ENCODE measurements around the gene CACNA1C. TPM values are rescaled to one million over a fixed set of nuclear protein-coding genes. Genes with fewer than 3 reads are reported as not detected.

The CACNA1C gene
- total and polyA plus RNA-seq, 2 of the 4 experiments (the other 2 are of a cell fraction), result 1.6 to 2.6 TPM

GRCh38 chr12:2489275-2489674 is 436.5 kb downstream of the CACNA1C start:
- POLR2A ChIA-PET (ENCODE audit: unreplicated experiment), result no interaction called here
- no peak overlapping the region for H2BK120ac ChIP-seq (ENCODE audit: low read depth, low read length)

More at GRCh38 chr12:2489275-2489674, 436.5 kb downstream of the CACNA1C start:
- Histone ChIP-seq H2AFZ (replicated peaks; ENCODE audit: low read length, poor library complexity) (no peak overlapping the region), H3K27me3 (ENCODE audit: control insufficient read depth, insufficient read depth, low read length) (peaks cover 24% of the 10 kb centered on the region), H3K9me1 (ENCODE audit: insufficient read depth, low read length) (no peaks in the 10 kb centered on the region; the same call in none of the 2 replicates), H3K36me3 (ENCODE audit: control insufficient read depth, insufficient read depth, low read length) (peaks cover 8% of the 10 kb centered on the region), H4K91ac (ENCODE audit: insufficient read depth, low read depth, low read length) (no peak overlapping the region), H3K27ac (ENCODE audit: insufficient read depth, low read length) (no peak overlapping the region), H4K8ac (ENCODE audit: low read depth in 2 of 2, low read length in 2 of 2) (no peak overlapping the region), H3K14ac (replicated peaks; ENCODE audit: low read depth, low read length) (no peak overlapping the region), H3K4me2 (ENCODE audit: low read depth, low read length) (no peak overlapping the region), H2AK9ac (replicated peaks; ENCODE audit: low read depth, low read length, poor library complexity) (no peak overlapping the region), H3K4me3 (ENCODE audit: insufficient read depth, low read depth, low read length) (no peak overlapping the region), H4K5ac (ENCODE audit: low read depth, low read length) (no peak overlapping the region), H3K9ac (ENCODE audit: low read depth, low read length) (no peak overlapping the region), H2BK15ac (ENCODE audit: low read depth, low read length) (no peak overlapping the region), H2BK5ac (ENCODE audit: low read depth, low read length, poor library complexity, severe bottlenecking) (no peak overlapping the region), H3K4ac (ENCODE audit: low read depth, low read length) (no peak overlapping the region), H3K79me1 (ENCODE audit: low read depth in 1 of 2, low read length in 2 of 2) (no peaks in the 10 kb centered on the region), H3K18ac (ENCODE audit: low read depth, low read length) (no peak overlapping the region), H4K20me1 (ENCODE audit: insufficient read depth, low read length) (peaks cover under 1% of the 10 kb centered on the region; the same call in 1 of the 2 replicates), H3K23ac (ENCODE audit: low read depth, low read length) (no peak overlapping the region), H3K4me1 (ENCODE audit: control insufficient read depth, insufficient read depth, low read length) (peaks cover 10% of the 10 kb centered on the region; the same call in 1 of the 2 replicates), H2AK5ac (ENCODE audit: low read depth, low read length) (no peak overlapping the region), H3K56ac (ENCODE audit: extremely low read depth, insufficient read depth, low read length) (no peak overlapping the region), H3K9me3 (ENCODE audit: control insufficient read depth, insufficient read depth, low read length) (no peaks in the 10 kb centered on the region), H2BK20ac (ENCODE audit: low read depth, low read length) (no peak overlapping the region)
- no peak for TF ChIP-seq MAZ (IDR thresholded peaks at IDR 0.05; ENCODE audit: borderline replicate concordance, low read depth, low read length)
- no peak for TF ChIP-seq RFX5 (IDR thresholded peaks at IDR 0.05; ENCODE audit: low read depth, low read length)
- no peak for TF ChIP-seq CEBPB (IDR thresholded peaks at IDR 0.05; ENCODE audit: low read depth, low read length)
- TF ChIP-seq MXI1 (IDR thresholded peaks at IDR 0.05; ENCODE audit: borderline replicate concordance, low read depth, low read length), result no peak
- TF ChIP-seq ELK1 (IDR thresholded peaks at IDR 0.05; ENCODE audit: borderline replicate concordance, low read depth, low read length), result no peak
- no peak for TF ChIP-seq FOS (IDR thresholded peaks at IDR 0.05; ENCODE audit: low read depth, low read length)
- TF ChIP-seq MAFK (IDR thresholded peaks at IDR 0.05; ENCODE audit: low read depth, low read length), result no peak
- intact Hi-C loops (cut with micrococcal nuclease), result no loop called here
- no TSS peak for BruUV-seq (replicated peaks)
- DNase-seq, result no peak
- CTCF ChIA-PET, result no interaction called here
- no CpG with 5 or more reads among the region's 9 CpGs for WGBS, 2 experiments (ENCODE audit: extremely low coverage in 2 of 2, insufficient read length in 1 of 2)
- in situ Hi-C loops (cut with MboI; ENCODE audit: low sequenced_read_pairs), result no loop called here
- ATAC-seq (ENCODE audit: low read depth), result no peak
- dilution Hi-C loops (cut with HindIII; ENCODE audit: low sequenced_read_pairs, unreplicated experiment), result no loop called here

Measured in IMR-90 (cell line).